GM12892 (cell line): ENCODE results near the gene UGT2B17.
"Not testable (repeated sequence)": the region's sequence is repeated elsewhere in the genome, so short reads cannot be mapped to it uniquely, and the experiment has no call there.

ENCODE experiments used
- POLR2A ChIP-seq: IDR thresholded peaks from 2 replicates; pipeline ENCODE4 v1.6.1; 2011; ENCODE audit warnings: low read depth, low read length, control low read depth
- POLR2AphosphoS5 ChIP-seq: IDR thresholded peaks from 2 replicates; pipeline ENCODE4 v1.6.1; 2011; ENCODE audit warnings: low read depth, low read length, control low read depth
- TAF1 ChIP-seq: IDR thresholded peaks from 2 replicates; pipeline ENCODE4 v1.6.1; 2011; ENCODE audit warnings: low read depth, mild to moderate bottlenecking, control low read depth, low read length, borderline replicate concordance

GRCh38 chr4:68504836-68505235 lies 71.3 kb downstream of the UGT2B17 start:
- TF ChIP-seq TAF1, POLR2A, POLR2AphosphoS5: not testable (repeated sequence)
